GM12891 (cell line): ENCODE results near the gene PITPNB.

Source experiments
- PAX5 ChIP-seq: IDR thresholded peaks from 2 replicates; pipeline ENCODE4 v1.6.1; 2011; ENCODE audit warnings: low read length, moderate library complexity, mild to moderate bottlenecking; ENCODE audit not compliant: insufficient read depth, severe bottlenecking
- POLR2A ChIP-seq: IDR thresholded peaks from 2 replicates; pipeline ENCODE4 v1.6.1; 2011; ENCODE audit warnings: low read depth, low read length, control low read depth
- POLR2AphosphoS5 ChIP-seq: IDR thresholded peaks from 2 replicates; pipeline ENCODE4 v1.6.1; 2011; ENCODE audit warnings: low read depth, low read length, control low read depth
- SPI1 ChIP-seq: IDR thresholded peaks from 2 replicates; pipeline ENCODE4 v1.6.1; 2011; ENCODE audit warnings: low read depth, low read length, control low read depth
- TAF1 ChIP-seq: IDR thresholded peaks from 2 replicates; pipeline ENCODE4 v1.6.1; 2011; ENCODE audit warnings: low read depth, low read length, control low read depth

GRCh38 chr22:27883656-27884350 is 35.3 kb downstream of the PITPNB start:
- TF ChIP-seq TAF1 = no peak
- no peak for TF ChIP-seq POLR2A
- no peak for TF ChIP-seq PAX5
- TF ChIP-seq POLR2AphosphoS5 = no peak; the same call in 1 of the 2 replicates
- TF ChIP-seq SPI1 = no peak
